ENCODE data around the gene FRY.

FRY gene

DNA sequence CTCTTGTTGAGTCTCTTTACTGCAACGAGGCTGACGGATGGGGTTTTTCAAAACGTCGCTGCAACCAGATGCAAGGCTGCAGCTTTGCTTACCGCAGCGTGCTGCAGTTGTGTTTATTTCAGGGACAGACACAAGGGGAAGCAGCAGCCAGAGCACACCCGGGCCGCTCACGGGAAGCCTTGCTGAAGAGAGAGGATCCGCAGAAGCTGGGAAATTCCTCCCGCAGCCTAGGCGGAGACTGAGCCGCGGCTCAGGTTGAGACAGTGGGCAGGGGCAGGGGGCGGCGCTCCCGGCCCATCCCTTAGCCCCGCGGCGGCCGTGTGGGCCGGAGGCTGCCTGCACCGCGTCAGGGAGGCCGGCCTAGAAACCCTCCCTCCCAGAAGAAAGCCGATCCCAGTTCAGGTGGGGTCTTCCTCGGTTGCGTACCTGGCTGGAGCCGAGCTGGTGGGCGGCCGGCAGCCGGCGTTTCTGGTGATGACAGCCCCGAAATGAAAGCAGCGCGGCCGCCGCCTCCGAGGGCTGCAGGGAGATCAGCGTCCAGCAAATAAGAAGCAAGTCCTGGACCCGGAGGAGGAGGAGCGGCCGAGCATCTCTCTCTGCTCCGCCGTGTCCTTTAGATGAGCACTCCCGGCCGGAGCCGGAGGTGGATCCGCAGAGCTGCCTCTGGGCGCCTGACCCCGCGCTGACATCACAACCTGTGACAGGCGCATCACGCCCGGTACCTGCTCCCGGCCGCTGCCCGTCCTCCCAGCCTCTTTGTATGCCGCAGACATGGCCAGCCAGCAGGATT lies at the start of gene FRY:
Gene FRY (plus strand): TSS at position 750 of the 790 bp plus-strand sequence. CDS start 22 bp downstream, at position 772.
- ATAC-seq, result peak; percentile 95
- TF ChIP-seq, protein P1, sequence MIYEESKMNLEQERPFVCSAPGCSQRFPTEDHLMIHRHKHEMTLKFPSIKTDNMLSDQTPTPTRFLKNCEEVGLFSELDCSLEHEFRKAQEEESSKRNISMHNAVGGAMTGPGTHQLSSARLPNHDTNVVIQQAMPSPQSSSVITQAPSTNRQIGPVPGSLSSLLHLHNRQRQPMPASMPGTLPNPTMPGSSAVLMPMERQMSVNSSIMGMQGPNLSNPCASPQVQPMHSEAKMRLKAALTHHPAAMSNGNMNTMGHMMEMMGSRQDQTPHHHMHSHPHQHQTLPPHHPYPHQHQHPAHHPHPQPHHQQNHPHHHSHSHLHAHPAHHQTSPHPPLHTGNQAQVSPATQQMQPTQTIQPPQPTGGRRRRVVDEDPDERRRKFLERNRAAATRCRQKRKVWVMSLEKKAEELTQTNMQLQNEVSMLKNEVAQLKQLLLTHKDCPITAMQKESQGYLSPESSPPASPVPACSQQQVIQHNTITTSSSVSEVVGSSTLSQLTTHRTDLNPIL (CRISPR knock-in tag; IDR thresholded peaks at IDR 0.05; ENCODE audit: low read depth), result no peak
- TF ChIP-seq ZFP3 (CRISPR knock-in tag; IDR thresholded peaks at IDR 0.05) (no peak), ZFP30 (CRISPR knock-in tag; IDR thresholded peaks at IDR 0.05) (no peak), CSDC2 (CRISPR knock-in tag; IDR thresholded peaks at IDR 0.05) (no peak), GLIS3 (CRISPR knock-in tag; IDR thresholded peaks at IDR 0.05) (no peak), OSR1 (CRISPR knock-in tag; IDR thresholded peaks at IDR 0.05) (no peak), RARB (CRISPR knock-in tag; IDR thresholded peaks at IDR 0.05) (no peak), ZNF70 (CRISPR knock-in tag; IDR thresholded peaks at IDR 0.05) (no peak), PPARA (CRISPR knock-in tag; IDR thresholded peaks at IDR 0.05; ENCODE audit: borderline replicate concordance) (no peak), SNAI2 (CRISPR knock-in tag; IDR thresholded peaks at IDR 0.05) (no peak), ESRRG (CRISPR knock-in tag; IDR thresholded peaks at IDR 0.05) (no peak)
- TF ChIP-seq, protein P2, sequence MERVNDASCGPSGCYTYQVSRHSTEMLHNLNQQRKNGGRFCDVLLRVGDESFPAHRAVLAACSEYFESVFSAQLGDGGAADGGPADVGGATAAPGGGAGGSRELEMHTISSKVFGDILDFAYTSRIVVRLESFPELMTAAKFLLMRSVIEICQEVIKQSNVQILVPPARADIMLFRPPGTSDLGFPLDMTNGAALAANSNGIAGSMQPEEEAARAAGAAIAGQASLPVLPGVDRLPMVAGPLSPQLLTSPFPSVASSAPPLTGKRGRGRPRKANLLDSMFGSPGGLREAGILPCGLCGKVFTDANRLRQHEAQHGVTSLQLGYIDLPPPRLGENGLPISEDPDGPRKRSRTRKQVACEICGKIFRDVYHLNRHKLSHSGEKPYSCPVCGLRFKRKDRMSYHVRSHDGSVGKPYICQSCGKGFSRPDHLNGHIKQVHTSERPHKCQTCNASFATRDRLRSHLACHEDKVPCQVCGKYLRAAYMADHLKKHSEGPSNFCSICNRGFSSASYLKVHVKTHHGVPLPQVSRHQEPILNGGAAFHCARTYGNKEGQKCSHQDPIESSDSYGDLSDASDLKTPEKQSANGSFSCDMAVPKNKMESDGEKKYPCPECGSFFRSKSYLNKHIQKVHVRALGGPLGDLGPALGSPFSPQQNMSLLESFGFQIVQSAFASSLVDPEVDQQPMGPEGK (CRISPR knock-in tag; IDR thresholded peaks at IDR 0.05; ENCODE audit: borderline replicate concordance), result no peak

DNA sequence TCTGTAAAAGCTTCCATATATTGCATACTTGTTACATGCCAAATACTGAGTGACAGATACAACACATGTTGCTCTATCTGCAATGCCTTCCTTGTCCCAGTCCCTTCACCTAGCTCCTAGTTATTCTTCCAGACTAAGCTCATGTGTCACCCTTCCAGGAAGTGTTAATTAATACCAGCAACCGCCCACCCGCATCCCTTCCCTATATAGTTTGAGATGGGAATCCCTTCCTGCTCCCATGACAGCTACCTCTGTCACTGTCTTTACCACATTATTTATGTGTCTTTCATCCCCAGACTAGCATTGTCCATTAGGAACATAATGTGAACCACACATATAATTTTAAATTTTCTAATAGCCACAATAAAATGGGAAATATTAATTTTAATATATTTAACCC lies 49.5 kb upstream of the FRY start:
- ATAC-seq, result peak; percentile 54
- TF ChIP-seq RARB (CRISPR knock-in tag; IDR thresholded peaks at IDR 0.05), result no peak
- TF ChIP-seq ZFP3 (CRISPR knock-in tag; IDR thresholded peaks at IDR 0.05), result no peak

- ATAC-seq, result peak; percentile 99
Observed at GRCh38 chr13:31982540-31982939, 49.0 kb upstream of the FRY start.

More at GRCh38 chr13:31982540-31982939, 49.0 kb upstream of the FRY start:
- TF ChIP-seq, protein P3, sequence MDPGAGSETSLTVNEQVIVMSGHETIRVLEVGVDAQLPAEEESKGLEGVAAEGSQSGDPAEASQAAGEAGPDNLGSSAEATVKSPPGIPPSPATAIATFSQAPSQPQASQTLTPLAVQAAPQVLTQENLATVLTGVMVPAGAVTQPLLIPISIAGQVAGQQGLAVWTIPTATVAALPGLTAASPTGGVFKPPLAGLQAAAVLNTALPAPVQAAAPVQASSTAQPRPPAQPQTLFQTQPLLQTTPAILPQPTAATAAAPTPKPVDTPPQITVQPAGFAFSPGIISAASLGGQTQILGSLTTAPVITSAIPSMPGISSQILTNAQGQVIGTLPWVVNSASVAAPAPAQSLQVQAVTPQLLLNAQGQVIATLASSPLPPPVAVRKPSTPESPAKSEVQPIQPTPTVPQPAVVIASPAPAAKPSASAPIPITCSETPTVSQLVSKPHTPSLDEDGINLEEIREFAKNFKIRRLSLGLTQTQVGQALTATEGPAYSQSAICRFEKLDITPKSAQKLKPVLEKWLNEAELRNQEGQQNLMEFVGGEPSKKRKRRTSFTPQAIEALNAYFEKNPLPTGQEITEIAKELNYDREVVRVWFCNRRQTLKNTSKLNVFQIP (CRISPR knock-in tag; IDR thresholded peaks at IDR 0.05; ENCODE audit: borderline replicate concordance, low read depth), result no peak
- TF ChIP-seq, protein P1 (CRISPR knock-in tag; IDR thresholded peaks at IDR 0.05; ENCODE audit: low read depth), result 0 out of 2 replicates have a peak, but pooled peaks have one; percentile 35
- peak; percentile 39; the same call in 1 of the 2 replicates for TF ChIP-seq TCF4 (CRISPR knock-in tag; IDR thresholded peaks at IDR 0.05; ENCODE audit: borderline replicate concordance)
- TF ChIP-seq CSDC2 (CRISPR knock-in tag; IDR thresholded peaks at IDR 0.05), result no peak
- no peak for TF ChIP-seq ZFP30 (CRISPR knock-in tag; IDR thresholded peaks at IDR 0.05)
- TF ChIP-seq ZNF70 (CRISPR knock-in tag; IDR thresholded peaks at IDR 0.05), result no peak
- TF ChIP-seq ZNF565 (CRISPR knock-in tag; conservative IDR thresholded peaks at IDR 0.05; ENCODE audit: low read depth), result no peak
- TF ChIP-seq OSR1 (CRISPR knock-in tag; IDR thresholded peaks at IDR 0.05), result no peak
- peak; percentile 44; the same call in 1 of the 2 replicates for TF ChIP-seq ZFP3 (CRISPR knock-in tag; IDR thresholded peaks at IDR 0.05)
- TF ChIP-seq ESRRG (CRISPR knock-in tag; IDR thresholded peaks at IDR 0.05), result no peak
- no peak for TF ChIP-seq CSRNP3 (CRISPR knock-in tag; IDR thresholded peaks at IDR 0.05)
- no peak for TF ChIP-seq SNAI2 (CRISPR knock-in tag; IDR thresholded peaks at IDR 0.05)
- TF ChIP-seq RARB (CRISPR knock-in tag; IDR thresholded peaks at IDR 0.05), result no peak
- TF ChIP-seq PPARA (CRISPR knock-in tag; IDR thresholded peaks at IDR 0.05; ENCODE audit: borderline replicate concordance), result no peak
- TF ChIP-seq TOX (CRISPR knock-in tag; IDR thresholded peaks at IDR 0.05; ENCODE audit: borderline replicate concordance), result no peak
- TF ChIP-seq ISL1 (CRISPR knock-in tag; IDR thresholded peaks at IDR 0.05), result peak; percentile 60
- no peak for TF ChIP-seq ARNTL (CRISPR knock-in tag; IDR thresholded peaks at IDR 0.05; ENCODE audit: borderline replicate concordance, low read depth)
- TF ChIP-seq ZC3H10 (CRISPR knock-in tag; IDR thresholded peaks at IDR 0.05), result 0 out of 2 replicates have a peak, but pooled peaks have one; percentile 45
- TF ChIP-seq ZNF8 (CRISPR knock-in tag; IDR thresholded peaks at IDR 0.05), result no peak
- TF ChIP-seq GLIS3 (CRISPR knock-in tag; IDR thresholded peaks at IDR 0.05), result no peak
- TF ChIP-seq TSHZ2 (CRISPR knock-in tag; IDR thresholded peaks at IDR 0.05), result no peak

Measured in SK-N-SH treated with all-trans-retinoic acid at 6 μM for 48 hours (cell line).